Hepatocyte (in vitro differentiated cells): ENCODE results near the gene PCDHB14.
"Not testable (repeated sequence)": the region's sequence is repeated elsewhere in the genome, so short reads cannot be mapped to it uniquely, and the experiment has no call there.

Source experiments
- EZH2phosphoT487 ChIP-seq: fragments of 200-600 bp; sonication (generic); IDR thresholded peaks from one replicate; pipeline ENCODE4 v1.6.1; 2018; ENCODE audit warnings: antibody characterized with exemption, mild to moderate bottlenecking, low read depth, moderate library complexity; ENCODE audit not compliant: unreplicated experiment, severe bottlenecking
- TF ChIP-seq, protein P1 (sequence below): fragments of 200-600 bp; sonication (generic); IDR thresholded peaks from 2 replicates; pipeline ENCODE4 v1.5.1; 2016; ENCODE audit warnings: antibody characterized with exemption, mild to moderate bottlenecking; ENCODE audit not compliant: poor library complexity

DNA sequence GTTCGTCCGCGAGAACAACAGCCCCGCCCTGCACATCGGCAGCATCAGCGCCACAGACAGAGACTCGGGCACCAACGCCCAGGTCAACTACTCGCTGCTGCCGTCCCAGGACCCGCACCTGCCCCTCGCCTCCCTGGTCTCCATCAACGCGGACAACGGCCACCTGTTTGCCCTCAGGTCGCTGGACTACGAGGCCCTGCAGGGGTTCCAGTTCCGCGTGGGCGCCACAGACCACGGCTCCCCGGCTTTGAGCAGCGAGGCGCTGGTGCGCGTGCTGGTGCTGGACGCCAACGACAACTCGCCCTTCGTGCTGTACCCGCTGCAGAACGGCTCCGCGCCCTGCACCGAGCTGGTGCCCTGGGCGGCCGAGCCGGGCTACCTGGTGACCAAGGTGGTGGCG, 12.9 kb upstream of the PCDHB14 start:
- TF ChIP-seq EZH2phosphoT487: not testable (repeated sequence)
- TF ChIP-seq, protein P1, sequence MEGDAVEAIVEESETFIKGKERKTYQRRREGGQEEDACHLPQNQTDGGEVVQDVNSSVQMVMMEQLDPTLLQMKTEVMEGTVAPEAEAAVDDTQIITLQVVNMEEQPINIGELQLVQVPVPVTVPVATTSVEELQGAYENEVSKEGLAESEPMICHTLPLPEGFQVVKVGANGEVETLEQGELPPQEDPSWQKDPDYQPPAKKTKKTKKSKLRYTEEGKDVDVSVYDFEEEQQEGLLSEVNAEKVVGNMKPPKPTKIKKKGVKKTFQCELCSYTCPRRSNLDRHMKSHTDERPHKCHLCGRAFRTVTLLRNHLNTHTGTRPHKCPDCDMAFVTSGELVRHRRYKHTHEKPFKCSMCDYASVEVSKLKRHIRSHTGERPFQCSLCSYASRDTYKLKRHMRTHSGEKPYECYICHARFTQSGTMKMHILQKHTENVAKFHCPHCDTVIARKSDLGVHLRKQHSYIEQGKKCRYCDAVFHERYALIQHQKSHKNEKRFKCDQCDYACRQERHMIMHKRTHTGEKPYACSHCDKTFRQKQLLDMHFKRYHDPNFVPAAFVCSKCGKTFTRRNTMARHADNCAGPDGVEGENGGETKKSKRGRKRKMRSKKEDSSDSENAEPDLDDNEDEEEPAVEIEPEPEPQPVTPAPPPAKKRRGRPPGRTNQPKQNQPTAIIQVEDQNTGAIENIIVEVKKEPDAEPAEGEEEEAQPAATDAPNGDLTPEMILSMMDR: not testable (repeated sequence)
